ENCODE data around the gene MTFP1.
"Not testable (repeated sequence)": the region's sequence is repeated elsewhere in the genome, so short reads cannot be mapped to it uniquely, and the experiment has no call there.

MTFP1 gene, protein sequence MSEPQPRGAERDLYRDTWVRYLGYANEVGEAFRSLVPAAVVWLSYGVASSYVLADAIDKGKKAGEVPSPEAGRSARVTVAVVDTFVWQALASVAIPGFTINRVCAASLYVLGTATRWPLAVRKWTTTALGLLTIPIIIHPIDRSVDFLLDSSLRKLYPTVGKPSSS

DNA sequence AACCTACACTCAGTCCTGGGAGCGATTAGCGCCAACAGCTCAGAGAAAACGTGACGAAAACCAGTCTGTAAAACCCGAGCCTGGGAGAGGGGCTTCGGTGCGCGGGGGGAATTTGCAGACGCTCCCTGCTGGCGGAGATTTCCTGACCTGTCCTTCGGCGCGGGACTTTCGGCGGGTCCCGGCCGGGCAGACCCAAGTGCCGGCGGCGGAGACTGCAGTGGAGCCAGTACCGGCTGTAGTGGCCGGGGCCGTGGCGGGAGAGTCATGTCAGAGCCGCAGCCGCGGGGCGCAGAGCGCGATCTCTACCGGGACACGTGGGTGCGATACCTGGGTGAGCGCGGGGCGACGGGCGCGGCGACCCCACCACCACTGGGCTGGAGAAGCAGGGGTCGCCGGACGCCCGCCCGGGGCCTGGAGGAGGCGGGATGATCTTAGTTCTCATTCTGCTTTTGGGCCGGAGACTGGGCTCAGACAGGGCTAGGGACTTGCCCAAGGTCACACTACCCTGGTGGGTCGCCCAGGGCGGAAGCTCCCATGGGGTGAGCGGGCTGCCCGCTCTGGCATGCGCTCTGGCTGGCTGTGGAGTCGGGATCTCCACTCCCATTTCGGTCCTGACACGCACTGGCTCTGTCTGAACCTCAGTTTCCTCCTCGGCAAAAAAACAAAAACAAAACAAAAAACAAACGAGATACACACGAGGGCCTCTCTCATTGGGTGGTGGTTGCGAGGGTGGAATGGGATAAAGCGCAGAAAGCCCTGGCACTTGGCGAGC lies at the start of gene MTFP1:
MTFP1 (plus strand) TSS at position 153 of the 772 bp plus-strand sequence; CDS start at position 265, 112 bp downstream.
- peak; percentile 60 for DNase-seq

DNA sequence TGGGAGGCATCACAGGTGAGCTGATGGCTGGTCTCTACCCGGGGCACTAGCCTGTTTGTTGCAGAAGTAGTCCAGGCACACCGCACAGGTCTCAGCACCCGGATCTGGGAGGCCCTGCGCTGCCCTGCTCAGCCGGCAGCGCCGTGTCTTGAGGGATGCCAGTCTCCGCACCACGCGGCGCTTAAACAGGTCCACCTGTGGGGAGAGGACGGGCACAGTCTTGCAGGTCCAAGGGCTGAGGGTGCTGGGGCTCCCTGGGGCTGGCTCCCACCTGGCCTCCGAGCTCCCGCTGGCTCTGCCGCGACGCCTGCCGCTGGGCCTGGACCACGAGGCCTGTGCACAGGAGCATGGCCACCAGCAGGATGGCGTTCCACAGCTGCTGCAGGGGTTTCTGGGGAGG lies 45.6 kb upstream of the MTFP1 start:
- no peak for DNase-seq

DNA sequence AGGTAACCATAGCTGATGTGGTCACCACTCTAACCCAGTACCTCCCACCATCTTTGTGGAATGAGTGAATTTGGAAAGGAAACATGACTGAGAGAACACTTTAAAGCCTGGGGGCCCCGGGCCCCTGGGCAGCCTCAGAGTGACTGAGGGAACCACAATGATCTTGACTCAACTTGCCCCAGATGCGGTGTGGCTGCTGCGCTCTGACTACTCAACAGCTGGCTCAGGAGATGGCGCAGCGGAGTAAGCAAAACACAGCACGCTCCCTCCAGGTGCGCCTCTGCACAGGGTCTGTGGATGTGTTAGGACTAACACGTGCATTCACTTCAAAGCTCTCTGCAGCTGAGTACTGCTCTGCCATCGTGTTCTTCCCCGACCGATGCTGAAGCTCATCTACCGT lies 44.3 kb upstream of the MTFP1 start:
- no peak for DNase-seq

DNA sequence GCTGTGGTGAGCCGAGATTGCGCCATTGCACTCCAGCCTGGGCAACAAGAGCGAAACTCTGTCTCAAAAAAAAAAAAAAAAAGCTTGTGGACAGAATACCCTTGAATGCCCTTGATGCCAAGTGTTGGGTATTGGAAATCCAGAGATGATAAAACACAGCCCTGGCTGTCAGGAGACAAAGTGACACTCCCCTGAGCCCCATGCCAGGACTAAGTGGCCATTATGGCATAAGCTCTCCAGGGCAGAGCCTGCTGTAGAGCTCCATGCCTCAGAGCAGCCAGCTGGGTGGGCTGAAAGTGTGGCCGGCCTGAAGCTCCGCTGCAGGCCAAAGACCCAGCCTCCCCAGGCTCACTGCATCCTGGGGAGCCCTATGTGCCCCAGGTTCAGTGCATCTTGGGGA lies 43.2 kb upstream of the MTFP1 start:
- no peak for DNase-seq

DNA sequence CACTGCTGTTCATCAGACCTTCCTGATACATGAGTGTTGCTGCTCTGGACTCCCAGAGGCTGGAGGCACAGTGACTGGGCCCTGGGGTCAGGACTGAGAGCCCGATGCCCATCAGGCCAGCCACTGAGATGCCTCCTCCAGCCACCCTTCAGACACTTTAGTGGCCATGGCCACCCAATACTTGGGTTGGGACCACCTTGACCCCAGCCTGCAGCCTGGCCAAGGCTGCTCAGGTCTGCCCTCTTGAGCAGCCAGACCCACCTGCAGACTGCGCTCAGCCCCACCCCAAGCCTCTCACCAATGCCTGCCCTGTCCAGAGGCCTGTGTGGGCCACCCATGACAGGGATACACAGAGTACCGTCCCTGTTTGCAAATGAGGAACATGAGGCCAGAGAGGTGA lies 42.5 kb upstream of the MTFP1 start:
- DNase-seq: no peak

DNA sequence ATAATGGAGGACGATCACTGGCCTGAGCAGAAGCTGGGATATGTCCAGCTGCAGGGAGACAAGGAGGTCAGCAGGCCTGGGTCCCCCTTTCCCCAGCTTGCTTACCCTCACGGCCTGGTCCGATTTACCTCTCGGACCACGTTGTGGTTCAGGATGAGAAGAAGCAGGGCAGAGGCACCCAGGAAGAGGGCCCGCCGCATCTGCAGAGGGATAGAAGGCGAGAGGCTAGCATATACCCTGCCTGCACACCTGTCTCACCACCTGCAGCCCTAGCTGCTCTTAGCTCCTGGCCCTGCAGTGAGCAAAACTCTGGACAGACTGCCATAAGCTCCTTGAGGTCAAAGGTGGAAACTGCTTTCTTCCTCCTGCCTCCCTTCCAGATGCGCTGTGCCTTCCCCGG lies 39.6 kb upstream of the MTFP1 start:
- no peak for DNase-seq

DNA sequence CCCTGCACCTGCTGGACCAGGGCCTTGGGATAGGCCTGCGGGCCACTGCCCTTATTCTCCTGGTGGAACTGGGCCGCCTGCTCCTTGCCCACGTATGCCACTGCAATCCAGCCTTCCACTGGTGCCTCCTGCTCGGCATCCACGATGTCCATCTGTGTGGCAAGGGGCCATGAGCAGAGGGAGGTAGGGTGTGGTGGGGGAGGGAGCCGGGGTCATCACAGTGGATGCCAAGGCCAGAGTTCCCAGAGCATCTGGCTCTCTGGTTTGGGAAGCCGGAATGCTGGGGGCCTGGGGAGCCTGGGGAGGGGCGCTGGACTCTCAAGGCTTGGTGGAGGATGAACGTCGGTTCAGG lies 39.0 kb upstream of the MTFP1 start:
- no peak for DNase-seq

DNA sequence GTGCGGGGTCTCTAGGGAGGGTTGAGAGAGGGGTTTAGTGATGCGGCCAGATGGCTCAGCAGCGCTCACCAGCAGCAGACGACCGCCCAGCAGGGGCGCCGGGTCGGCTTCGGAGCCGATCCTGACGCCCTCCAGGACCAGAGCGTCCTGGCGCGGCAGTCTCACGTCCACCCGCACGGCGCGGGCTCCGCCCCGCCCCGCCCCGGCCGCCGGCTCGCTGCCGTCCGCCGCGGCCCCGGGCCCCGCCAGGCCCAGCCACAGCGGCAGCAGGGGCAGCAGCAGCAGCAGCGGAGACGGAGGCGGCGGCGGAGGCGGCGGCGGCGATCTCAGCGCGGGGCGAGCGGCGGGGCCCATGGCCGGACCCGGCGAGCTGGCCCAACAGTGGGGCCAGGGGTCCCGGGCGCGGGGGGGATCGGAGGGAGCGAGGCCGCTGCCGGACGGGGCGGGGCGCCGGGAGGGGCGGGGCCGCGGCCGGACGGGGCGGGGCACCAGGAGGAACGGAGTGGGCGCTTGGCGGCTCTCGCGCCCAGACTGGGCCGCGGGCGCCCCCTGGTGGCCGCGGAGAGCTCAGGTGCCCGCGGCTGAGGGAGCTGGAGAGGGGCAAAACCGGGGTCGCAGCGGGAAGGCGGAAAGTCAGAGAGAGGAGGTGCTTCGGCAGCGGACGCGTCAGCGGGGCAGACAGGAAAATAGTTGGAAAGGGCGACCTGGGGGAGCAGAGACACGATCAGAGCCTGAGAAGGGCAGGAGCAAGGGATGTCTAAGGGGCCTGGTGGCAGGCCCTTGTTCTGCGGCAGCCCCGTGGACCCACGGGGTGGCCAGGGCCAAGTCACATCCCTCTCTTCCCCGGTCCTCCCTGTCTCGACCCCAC lies 38.4 kb upstream of the MTFP1 start, which contains the start of gene RNF215:
RNF215 (minus strand) TSS at position 452 of the 868 bp plus-strand sequence; CDS start at position 354, 98 bp downstream.
- DNase-seq: peak; percentile 84

DNA sequence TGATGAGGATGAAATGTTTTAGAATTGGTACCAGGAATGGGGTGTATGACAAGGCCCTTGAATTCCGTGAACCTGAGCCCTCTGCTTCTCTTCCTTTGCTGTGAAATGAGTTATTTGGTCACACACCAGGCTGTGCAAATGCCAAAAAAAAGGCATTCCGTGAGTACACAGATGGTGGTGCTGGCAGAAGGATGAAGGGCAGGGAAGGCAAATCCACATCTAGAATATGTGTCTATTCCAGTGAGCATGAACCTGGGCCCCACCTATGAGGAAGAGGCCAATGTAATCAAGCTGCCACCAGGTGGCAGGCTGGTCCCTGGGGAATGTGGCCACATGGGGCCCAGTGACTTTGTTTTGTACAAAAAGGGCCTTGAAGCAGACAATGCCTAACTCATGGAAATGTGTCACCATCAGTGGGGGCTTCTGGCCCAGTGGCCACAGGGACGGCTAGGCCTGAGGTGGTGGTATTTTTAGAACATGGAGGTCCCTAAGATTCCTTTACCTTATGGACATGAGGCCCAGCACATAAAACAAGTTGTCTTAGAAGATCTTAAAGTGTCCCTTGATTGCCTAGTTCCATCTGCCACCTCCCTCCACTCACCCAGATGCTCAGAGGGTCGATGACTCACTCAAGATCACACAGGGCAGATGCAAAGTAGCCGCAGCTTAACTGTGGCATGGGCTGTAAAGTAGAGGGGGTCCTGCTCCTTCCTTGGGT lies 34.4 kb upstream of the MTFP1 start:
- peak; percentile 88 for DNase-seq

DNA sequence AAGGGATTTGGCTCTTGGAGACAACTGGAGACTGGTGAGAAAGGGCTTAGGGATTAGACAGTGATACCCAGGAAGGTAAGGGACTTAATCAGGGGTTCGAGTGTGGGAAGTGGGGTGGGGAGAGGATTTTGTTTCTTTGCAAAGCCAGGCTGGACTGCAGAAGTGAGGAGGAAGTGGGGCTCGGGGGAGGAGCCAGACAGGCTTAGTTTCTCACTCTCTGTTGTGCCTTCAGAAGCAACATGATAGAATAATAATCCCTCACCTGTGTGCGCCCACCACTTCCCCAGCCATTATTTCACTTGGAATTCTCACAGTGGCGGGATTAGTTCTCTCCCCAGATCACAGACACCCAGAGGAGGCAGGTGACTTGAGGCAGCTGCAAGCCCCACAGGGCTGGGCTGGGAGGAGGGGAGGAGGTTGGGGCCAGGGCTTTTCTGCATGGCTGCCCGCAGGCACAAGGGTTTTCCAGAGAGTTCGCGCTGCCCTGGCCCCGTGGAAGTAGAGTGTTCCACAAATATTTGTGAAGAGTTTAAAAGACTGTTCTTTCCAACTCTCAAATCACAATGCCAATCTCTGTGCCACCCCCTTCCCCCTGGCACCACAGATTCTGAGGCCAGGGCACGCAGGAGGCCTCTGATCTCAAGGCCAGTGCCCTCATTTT lies 32.8 kb upstream of the MTFP1 start:
- DNase-seq: peak; percentile 31

DNA sequence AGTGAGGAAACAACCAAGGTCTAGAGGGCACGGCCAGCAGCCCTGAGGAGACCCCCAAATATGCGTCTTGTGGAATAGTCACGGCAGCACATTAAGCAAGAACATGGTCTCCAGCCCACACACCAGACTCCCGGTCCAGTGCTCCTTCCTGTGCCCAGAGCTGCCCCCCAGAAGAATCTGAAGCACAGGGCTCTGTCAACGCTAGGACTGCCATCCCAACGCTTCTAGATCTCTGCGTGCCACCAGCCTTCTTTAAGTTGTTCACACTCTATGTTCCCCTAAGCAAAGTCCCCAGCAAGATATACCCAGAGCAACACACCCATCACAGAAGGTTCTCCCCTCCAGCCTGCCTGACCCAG lies 32.3 kb upstream of the MTFP1 start:
- DNase-seq: no peak

DNA sequence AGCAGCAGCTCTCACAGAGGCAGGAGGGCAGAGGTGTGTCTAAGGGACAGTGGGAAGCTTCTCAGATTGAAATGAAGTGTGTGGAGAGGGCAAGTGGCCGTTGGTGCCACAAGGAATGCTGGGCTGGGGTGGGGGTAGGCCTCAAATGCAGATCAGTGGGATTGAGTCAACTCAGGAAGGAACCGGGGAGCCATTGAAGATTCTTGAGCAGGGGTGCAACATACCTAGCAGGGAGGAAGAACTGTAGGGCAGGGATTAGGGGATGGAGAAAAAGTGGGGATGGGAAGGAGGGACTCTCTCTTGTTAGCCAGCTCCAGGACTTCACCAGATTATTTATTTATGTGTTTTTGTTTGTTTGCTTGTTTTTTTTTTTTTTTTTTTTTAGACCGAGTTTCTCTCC lies 31.7 kb upstream of the MTFP1 start:
- DNase-seq: no peak

DNA sequence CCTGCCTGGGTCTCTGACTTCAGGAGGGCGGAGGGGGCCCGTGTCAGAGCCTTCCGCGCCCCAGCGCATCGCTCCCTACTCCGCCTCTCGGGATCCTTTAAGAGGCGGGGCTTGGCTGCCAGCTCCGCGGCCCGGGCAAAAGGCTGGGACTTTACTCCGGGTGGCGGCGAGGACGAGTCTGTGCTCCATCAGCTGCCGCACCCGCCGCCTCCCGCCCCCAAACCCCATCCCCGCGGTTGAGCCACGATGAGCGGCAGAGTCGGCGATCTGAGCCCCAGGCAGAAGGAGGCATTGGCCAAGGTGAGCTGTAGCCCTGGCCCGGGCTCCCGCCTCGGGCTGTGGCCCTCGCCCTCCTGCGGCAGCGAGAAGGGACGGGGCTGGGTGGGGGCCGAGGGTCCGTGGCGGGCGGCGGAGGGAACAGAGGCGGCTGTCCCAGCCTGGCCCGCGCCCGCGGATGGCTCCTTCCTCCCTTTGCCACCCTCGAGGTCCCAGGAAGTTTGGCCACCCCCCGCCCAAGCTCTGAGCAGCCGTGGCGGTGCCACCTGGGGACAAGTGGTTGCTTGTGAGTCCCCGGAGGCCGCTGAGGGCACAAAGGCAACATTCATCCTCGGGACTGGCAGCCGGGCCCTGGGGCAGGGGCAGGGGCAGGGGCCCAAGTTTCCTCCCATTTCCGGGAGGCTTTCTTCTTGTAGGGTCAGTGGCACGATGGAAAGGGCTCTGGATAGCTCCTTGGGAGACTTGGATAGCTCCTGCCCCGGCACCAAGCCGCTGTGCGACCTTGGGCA lies 28.5 kb upstream of the MTFP1 start, which contains the start of gene SEC14L2:
SEC14L2 (plus strand) TSS at position 148 of the 785 bp plus-strand sequence; CDS start at position 247, 99 bp downstream.
- DNase-seq: peak; percentile 78

DNA sequence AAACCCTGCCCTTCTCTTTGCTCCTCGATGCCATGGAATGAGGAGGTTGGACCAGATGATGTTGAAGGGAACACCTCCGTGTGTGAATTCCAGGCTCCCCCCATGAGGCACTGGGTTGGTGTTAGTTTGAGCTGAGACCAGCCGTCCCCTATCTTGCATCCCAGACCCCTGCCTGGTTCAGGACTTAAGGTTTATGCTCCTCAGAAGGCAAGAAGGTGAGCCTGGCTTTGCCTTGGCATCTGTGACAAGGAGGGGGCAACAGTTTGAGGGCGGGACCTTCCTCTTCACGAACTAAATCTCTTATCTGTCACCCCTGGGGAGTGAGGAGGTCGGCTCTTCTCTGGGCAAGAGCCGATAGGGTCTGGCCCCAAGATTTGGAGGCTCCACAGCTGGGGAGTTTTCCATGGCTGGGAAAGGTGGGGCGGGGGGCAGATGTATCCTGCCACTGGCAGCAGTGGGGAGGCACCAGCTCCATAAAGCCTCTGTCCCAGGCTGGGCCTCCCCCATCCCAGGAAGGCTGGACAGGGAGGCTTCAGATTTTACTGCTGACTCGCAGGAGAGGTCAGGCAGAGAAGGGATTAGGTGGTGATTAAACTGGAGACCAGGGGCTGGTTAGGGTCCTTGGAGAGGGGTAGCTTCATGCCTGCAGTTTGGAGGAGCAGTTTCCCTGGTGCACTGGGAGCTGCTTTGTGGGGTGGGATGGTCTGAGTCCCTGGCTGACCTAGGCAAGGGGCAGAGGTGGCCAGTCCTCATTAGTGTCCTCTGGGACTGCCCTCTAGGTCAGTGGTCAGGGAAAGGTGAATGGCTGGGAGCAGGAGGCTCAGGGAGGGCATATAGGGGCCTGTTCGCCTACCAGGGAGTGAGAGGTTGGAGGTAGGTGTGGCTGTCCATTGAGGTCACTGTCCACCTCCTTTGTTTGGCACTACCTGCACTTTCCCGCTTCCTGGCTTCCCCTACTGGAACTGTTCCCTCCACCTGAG lies 27.6 kb upstream of the MTFP1 start:
- peak; percentile 24 for DNase-seq

DNA sequence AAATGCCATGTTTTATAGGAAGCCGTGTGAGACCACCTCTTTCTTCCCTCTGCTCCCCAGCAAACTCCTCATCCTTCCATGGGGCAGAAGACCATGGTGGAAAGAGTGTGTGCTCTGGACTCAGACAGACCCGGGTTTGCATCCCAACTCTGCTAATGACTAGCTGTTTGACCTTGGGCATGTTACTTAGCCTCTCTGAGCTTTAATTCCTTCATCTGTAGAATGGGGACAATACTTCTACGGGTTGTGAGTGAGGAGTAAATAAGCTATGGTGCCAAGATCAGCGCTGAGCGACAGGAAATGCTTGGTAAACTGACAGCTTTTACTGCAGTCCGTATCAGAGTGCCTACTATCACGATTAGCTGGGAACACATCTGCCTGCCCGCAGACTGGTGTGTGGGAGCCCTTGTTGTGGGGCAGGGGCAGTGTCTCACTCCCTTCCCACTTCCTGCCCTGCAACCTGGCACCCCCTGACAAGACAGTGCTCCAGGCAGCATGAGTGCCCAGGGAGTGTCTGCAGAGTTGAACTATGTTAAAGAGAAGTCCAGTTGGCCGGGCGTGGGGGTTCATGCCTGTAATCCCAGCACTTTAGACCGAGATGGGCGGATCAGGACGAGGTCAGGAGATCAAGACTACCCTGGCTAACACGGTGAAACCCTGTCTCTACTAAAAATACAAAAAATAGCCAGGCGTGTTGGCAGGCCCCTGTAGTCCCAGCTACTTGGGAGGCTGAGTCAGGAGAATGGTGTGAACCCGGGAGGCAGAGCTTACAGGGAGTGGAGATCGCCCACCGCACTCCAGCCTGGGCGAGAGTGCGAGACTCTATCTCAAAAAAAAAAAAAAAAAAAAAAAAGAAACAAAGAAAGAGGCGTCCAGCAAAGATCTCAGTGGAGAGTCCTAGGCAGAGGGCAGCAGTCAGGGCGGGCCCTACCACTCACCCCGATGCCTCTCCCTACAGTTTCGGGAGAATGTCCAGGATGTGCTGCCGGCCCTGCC lies 26.6 kb upstream of the MTFP1 start:
- DNase-seq: peak; percentile 41

DNA sequence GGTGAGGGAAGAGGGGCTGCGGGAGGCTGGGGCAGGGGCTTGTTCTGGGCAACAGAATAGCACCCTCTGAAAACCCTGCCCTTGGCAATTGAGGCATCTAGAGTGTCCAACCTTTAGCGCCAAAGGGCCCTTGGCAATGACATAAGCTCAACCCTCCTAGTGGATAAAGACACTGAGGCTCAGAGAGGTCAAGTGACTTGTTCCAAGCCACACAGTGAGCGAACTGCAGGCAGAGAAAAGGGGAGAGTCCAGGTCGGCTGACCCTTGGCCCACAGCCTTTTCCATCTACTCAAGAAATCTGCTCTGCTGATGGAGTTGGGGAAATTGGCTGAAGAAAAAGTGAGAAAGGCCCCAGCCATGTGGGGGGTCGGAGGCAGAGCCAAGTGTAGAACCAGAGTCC lies 25.9 kb upstream of the MTFP1 start:
- DNase-seq: no peak

DNA sequence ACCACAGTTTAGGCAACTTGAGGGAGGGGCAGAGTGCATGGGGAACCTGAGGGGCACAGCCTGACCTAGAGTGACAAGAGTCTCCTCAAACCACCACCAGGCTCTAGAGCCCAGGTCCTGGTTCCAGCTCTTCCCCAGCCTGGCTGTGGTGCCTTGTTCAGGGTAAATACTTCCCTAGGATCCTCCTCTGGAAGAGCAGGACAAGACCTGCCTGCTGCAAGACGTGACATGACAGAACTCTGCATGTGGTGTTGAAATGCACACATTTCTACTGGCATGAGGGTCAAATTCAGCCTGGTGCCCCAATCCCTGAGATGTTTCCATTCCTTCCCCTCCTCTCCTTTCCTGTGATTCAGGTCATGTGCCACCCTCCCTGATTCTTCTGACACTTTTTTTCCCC lies 25.4 kb upstream of the MTFP1 start:
- DNase-seq: no peak

DNA sequence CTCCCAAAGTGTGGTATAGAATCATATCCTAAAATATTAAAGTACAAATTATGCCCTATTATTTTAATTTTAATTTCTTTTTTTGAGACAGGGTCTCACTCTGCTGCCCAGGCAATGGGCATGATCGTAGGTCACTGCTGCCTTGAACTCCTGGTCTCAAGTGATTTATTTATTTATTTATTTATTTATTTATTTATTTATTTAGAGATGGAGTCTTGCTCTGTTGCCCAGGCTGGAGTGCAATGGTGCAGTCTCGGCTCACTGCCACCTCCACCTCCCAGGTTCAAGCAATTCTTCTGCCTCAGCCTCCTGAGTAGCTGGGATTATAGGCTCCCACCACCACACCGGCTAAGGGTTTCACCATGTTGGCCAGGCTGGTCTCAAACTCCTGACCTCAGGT lies 24.5 kb upstream of the MTFP1 start:
- not testable (repeated sequence) for DNase-seq

Measured in CD4-positive, alpha-beta T cell treated with Interleukin-17A for 4 hours (primary cell).